Measurements from ENCODE around the gene OLFML1.

DNA sequence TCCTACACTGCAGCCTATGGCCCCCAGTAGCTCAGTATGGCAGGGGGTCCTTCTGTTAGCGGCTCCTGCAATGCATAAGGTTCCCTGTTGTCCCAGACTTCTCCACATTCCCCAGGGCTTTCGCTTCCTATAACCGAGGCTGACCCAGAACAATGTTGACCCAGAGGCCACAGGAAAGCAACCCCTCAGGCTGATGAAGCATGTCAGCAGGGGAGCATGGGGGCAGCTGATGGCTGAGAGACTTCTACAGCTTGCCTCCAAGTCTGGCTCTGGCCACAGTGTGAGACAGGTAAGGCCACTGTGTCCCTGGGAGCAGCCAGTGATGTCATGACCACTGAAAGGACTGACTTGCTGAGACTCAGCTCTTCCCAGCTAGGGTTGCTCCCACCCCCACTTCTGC, 15.9 kb downstream of the OLFML1 start:
- TF ChIP-seq EZH2 (IDR thresholded peaks at IDR 0.05), result no peak
- TF ChIP-seq, protein P1, sequence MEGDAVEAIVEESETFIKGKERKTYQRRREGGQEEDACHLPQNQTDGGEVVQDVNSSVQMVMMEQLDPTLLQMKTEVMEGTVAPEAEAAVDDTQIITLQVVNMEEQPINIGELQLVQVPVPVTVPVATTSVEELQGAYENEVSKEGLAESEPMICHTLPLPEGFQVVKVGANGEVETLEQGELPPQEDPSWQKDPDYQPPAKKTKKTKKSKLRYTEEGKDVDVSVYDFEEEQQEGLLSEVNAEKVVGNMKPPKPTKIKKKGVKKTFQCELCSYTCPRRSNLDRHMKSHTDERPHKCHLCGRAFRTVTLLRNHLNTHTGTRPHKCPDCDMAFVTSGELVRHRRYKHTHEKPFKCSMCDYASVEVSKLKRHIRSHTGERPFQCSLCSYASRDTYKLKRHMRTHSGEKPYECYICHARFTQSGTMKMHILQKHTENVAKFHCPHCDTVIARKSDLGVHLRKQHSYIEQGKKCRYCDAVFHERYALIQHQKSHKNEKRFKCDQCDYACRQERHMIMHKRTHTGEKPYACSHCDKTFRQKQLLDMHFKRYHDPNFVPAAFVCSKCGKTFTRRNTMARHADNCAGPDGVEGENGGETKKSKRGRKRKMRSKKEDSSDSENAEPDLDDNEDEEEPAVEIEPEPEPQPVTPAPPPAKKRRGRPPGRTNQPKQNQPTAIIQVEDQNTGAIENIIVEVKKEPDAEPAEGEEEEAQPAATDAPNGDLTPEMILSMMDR (IDR thresholded peaks at IDR 0.05), result no peak
- no peak for TF ChIP-seq EZH2phosphoT487 (IDR thresholded peaks at IDR 0.05)
